H54 (cell line): ENCODE measurements around the gene LRRC8D.
A peak's percentile ranks its signal among the peaks of the same experiment; 100 is the strongest.

ENCODE experiments used
- DNase-seq: peaks from one replicate; pipeline ENCODE4 v3.0.0; 2011; ENCODE audit warnings: low spot score, mixed read lengths; ENCODE audit not compliant: insufficient read length
- FAIRE-seq: peaks from 3 replicates; lab custom pipeline; 2011; peaks lifted over from hg19 to GRCh38; lab: Jason Lieb, UNC
- POLR2A ChIP-seq: IDR thresholded peaks from 2 replicates; pipeline ENCODE4 v1.6.1; 2011; ENCODE audit warnings: low read depth, mild to moderate bottlenecking, low read length

LRRC8D gene

DNA sequence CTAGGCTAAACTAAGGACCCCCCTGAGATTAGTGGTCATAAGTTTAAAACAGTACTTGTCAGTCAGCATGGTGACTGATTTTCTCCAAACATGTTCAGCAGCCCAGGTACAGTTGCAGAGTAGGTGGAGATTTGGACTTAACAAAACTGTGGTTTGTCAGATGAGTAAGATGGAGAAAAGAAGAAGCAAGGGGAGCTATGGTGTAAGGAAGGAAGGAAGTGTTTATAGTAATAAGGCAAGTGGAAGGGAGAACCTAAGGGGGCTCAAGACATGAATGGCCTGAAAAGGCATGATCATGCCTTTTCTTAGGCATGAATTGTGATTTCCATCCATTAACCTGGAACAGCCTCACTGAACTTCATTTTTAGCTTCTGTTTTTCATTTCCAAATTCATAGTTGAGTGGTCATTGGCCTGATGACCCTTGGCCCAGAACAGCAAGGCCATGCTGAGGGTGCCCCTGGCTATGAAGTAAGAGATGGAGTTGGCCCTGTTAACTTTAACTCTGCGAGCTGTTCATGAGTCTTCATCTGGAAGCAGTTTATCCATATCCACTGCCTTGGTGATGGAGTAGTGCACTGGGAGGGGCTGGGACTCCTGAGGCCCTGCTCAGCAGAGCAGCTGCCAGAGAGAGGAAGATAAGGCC, 60.7 kb downstream of the LRRC8D start:
- DNase-seq (no peak), FAIRE-seq (no peak)
- no peak for TF ChIP-seq POLR2A

DNA sequence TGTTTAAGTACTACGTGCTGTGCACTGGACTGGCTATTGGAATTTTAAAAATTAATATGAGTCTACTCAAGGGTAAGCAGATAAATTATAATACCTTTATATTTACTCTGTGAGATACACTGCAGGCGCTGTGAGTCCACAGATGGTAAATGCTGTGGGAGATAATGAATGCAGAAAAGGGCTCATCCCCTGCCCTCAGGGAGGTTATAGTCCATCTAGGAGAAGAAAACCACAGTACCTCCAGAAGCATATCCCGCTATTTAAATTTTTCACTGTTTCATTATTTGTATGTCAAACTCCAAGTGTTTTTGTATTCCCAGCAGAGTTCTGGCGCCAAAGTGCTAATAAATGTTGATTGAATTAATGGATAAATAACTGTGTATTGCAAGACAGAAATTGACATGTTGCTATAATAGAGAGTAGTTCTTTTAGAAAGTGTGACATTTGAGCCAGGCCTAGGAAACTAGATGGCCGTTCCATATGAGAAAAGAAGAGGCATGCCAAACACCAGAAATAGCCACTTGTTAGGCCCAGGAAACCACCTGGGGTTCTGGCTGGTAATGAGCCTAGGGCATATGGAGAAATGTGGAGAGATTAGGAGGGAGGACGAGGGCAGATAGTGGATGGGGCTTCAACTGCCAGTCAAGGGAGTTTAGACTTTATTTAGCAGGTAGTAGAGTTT, 61.7 kb downstream of the LRRC8D start:
- DNase-seq (no peak), FAIRE-seq (no peak)
- no peak for TF ChIP-seq POLR2A

DNA sequence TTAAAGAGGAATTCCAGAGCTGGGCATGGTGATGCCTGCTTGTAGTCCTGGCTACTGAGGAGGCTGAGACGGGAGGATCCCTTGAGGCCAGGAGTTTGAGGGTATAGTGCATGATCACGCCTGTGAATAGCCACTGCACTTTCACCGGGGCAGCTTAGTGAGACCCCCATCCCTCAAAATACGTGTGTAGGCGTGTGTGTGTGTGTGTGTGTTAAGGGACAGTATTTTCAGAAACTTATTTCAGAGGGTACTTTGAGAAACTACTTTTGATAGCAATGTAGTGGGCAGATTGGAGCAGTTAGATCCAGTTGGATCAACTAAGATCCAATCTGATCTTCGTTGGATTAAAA, 62.2 kb downstream of the LRRC8D start:
- no peak for FAIRE-seq
- no peak for TF ChIP-seq POLR2A
- DNase-seq = no peak

- DNase-seq = no peak
- TF ChIP-seq POLR2A = no peak
- peak; percentile 89 for FAIRE-seq
These were observed 64.1 kb downstream of the LRRC8D start for GRCh38 chr1:89884718-89885596.

DNA sequence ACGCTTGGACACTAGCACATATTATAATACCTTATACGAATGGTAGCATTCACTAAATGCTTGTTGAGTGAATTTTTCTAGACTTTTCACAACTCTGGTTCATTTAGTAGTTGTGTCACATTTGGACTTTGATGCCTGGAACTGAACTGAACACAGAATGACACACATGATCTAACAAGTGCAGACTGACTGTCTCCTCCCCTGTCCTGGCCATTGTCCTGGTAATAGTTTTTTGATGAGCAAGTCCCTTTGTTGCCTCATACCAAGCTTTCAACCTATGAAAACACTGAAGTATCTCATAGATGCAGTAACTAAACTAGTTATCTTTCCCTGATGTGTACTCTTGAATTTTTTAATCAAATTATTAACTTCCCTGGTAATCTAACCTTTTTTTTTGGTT, 66.4 kb downstream of the LRRC8D start:
- TF ChIP-seq POLR2A = no peak
- no peak for FAIRE-seq
- DNase-seq = no peak

- FAIRE-seq (no peak), DNase-seq (no peak)
- TF ChIP-seq POLR2A = no peak
These were observed 66.9 kb downstream of the LRRC8D start for GRCh38 chr1:89887713-89888112.

DNA sequence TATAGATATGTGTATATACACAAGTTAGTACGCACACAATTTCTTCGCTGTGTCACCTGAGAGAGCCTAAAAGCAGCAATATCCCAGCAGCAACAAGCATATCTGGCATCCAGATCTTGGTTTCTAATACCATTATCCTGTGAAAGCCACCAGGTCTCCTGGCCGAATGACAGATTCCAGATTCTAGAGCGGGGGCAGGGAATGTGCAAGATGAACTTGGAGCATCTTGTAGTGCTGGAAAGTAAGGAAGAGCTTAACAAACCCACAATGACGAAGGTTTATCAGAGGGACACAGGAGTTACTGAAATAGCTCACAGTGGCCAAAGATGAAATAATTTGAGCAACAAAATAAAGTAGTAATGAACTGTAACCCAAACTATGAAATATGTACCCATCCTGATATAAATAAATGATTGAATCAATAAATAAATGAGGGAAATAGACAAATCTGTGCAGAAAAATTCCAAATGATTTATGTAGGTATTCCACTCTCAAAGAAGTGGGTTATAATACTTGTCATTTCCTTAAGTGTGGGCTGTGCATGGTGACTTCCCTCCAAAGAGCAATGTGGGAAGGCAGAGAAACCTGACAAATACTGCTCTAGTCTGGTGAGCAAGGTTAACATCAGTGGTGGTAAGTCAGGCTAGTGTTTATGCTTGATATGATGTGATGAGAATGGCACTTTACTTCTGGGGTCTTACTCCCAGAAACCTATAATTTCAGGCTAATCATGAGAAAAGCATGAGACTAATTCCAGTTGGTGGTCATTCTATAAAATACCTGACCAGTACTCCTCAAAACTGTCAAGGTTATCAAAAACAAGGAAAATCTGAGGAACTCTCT, 67.9 kb downstream of the LRRC8D start:
- TF ChIP-seq POLR2A = no peak
- FAIRE-seq (peak; percentile 80), DNase-seq (no peak)

- TF ChIP-seq POLR2A = no peak
- FAIRE-seq (no peak), DNase-seq (no peak)
These were observed 68.4 kb downstream of the LRRC8D start for GRCh38 chr1:89889323-89889615.

DNA sequence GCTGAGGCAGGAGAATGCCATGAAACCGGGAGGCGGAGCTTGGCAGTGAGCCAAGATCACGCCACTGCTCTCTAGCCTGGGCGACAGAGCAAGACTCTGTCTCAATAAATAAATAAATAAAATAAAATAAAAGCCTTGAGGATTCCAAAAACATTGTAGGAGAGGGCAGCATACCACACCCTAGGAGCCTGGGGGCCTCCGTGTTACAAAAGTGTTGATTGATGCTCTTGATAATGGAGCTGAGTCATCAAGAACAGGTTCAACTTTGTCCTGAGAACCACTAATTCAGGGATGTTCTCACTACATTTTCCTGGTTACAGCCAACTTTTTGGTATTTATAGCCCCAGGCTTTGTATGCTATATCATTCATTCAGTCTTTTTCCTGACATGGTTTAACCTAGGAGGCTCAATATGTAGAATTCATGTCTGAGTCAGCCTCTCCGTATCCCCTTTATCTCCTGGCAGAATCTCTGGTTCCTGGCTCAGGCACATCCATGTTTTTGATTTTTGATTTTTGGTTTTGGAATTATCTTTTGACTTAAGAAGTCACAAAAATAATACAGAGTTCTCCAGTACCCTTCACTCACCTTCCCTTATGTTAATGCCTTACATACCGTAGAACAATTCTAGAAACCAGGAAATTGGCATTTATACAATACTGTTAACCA, 69.4 kb downstream of the LRRC8D start:
- FAIRE-seq (peak; percentile 99), DNase-seq (no peak)
- TF ChIP-seq POLR2A = no peak

DNA sequence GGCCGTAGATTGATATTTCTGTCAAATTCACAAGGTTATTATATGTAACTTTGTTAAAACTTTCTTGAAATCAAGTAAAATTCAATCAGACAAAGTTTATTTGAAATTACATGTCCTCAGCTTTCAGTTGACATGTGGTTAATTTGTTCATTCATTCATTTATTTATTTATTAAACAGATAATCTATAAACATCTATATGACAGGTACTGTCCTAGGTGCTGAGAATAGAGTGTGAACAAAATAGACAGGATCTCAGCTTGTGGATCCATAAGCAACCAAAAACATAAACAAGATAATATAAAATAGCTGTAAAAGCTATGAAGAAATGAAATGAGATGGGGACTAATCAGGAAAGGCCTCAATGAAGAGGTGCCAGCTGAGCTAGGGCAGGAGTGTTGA, 72.0 kb downstream of the LRRC8D start:
- FAIRE-seq (no peak), DNase-seq (no peak)
- no peak for TF ChIP-seq POLR2A

DNA sequence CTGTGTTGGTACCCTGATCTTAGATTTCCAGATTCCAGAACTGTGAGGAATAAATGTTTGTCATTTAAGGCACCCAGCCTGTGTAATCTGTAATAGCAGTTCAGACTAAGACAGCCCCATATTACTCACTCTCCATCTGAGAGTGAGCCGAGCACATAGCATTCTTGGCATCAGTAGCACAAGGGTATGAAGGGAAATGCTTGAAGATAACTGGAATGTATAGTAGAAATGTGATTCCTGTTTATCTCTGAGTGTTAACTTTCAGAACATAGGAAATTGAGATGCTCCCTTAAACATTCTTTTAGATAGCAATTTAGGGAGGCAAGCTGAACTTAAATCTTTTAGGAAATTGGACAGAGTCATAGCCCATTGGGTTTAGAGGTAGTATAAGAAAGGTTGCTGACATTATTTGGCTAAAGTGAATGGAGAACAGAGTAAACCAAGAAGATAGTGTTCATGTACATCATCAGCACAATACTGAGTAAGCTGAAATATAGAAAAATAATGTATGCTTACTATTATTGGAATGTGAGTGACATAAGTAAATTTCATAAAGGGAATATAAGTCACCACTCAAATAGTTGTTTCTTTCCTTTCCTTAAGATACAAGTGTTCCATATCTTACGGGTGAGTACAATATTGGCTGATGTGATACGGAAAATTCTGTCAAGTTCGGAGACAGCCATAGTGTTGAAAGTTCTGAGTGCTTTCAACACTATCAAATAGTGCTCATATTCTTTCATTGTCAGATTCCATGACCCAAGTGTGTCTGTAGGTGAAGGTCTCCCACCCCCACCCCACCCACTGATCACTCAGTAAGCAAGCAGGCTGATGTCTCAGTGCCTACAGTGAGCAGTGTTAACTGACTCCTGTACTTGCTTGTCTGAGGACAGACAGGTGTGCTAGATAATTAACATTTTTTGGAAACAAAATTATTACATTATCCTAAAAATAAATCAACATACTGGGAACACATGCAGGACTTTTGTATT, 73.7 kb downstream of the LRRC8D start:
- FAIRE-seq = peak; percentile 94
- DNase-seq = no peak
- TF ChIP-seq POLR2A = no peak

GRCh38 chr1:89896105-89896942, 75.5 kb downstream of the LRRC8D start:
- TF ChIP-seq POLR2A = no peak
- FAIRE-seq (no peak), DNase-seq (no peak)
